GM10266 (cell line): ENCODE data around the gene TNS1.

ENCODE experiments used
- DNase-seq: peaks from one replicate; pipeline ENCODE4 v3.0.0; 2012; ENCODE audit errors: extremely low spot score
- TF ChIP-seq, protein P1 (sequence below): IDR thresholded peaks from 2 replicates; pipeline ENCODE4 v1.5.1; 2012; ENCODE audit warnings: mild to moderate bottlenecking, low read depth; ENCODE audit not compliant: control insufficient read depth, insufficient read depth; ENCODE audit errors: missing control alignments

TNS1 gene

DNA sequence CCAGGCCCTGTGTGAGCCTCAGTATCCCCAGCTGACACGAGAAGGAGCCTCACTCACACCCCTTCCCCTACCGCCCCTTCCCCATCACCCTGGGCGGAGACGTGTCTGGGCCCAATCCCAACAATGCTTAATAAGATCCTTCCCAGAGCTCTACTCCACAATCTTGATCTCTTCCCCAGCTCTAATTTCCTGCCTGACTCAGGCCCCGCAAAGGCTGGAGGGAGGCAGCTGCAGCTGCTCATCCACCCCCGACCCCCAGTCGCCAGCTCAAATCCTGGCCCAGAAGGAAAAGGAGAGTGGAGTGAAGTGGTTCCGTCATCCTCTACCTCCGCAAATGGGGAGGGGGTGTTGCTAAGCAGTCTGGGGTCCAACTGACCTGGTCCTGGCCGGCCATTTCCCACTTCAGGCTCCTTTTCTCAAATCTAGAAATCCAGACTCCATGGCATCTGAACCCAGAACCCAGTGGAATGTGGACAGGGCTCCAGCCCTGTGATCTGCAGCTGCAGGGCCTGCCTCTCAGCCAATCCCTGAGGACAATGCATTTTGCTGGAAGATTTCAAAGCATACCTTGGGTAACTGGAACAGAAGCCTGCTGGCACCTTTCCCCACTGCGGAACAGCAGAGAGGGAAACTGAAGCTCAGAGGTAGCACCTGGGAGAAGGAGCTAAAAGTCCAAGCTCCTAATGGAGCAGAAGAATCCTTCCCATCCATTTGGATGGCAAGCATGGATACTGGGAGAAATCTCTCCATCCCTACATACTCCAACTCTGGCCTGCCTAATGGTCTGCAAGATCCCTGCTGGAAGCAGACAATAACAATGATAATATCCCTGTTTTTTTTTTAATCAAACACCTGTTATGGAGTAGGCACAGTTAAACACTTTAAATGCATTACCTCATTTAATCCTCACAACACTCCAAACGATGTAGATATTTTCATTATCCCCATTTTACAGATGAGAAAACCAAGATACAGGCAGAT, 5.6 kb upstream of the TNS1 start:
- TF ChIP-seq, protein P1, sequence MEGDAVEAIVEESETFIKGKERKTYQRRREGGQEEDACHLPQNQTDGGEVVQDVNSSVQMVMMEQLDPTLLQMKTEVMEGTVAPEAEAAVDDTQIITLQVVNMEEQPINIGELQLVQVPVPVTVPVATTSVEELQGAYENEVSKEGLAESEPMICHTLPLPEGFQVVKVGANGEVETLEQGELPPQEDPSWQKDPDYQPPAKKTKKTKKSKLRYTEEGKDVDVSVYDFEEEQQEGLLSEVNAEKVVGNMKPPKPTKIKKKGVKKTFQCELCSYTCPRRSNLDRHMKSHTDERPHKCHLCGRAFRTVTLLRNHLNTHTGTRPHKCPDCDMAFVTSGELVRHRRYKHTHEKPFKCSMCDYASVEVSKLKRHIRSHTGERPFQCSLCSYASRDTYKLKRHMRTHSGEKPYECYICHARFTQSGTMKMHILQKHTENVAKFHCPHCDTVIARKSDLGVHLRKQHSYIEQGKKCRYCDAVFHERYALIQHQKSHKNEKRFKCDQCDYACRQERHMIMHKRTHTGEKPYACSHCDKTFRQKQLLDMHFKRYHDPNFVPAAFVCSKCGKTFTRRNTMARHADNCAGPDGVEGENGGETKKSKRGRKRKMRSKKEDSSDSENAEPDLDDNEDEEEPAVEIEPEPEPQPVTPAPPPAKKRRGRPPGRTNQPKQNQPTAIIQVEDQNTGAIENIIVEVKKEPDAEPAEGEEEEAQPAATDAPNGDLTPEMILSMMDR, result no peak
- DNase-seq, result no peak

DNA sequence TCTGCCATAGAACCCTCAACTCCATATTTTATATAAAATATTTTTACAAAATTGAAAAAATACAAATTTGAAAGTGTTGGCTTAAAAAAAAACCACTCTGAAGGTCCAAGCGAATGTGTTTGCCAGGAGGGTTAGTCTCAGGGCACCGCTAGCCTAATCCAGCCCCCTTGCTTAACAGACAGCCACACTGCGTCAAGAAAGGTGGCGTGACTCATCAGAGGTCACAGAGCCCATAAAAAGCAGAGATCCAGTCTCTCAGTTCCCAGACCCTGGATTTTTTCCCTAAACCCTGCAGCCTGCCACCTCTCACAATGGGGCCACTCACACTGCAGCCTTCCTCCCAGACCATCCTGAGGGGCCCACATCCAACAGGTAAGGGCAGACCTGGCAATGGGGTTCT, 3.9 kb upstream of the TNS1 start:
- DNase-seq, result no peak
- TF ChIP-seq, protein P1, result no peak

DNA sequence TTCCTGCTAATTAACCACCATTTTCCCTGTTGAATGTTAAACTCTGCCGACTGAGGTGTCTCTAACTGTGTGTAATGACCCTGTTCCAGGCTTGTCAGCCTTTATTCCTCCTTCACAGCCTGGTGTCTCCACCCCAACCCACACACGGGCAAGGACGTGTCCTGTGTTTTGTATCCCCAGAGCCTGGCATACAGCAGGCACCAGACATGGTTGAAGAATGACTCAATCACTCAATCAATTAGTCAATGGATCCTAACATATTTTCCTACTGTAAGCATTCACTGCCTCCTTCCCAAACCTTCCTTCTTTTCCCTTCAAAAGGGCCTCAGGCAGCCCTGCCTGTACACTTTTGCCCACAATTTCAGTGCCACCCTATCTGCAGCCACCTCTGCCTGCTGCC, 2.7 kb upstream of the TNS1 start:
- TF ChIP-seq, protein P1, result no peak
- no peak for DNase-seq

DNA sequence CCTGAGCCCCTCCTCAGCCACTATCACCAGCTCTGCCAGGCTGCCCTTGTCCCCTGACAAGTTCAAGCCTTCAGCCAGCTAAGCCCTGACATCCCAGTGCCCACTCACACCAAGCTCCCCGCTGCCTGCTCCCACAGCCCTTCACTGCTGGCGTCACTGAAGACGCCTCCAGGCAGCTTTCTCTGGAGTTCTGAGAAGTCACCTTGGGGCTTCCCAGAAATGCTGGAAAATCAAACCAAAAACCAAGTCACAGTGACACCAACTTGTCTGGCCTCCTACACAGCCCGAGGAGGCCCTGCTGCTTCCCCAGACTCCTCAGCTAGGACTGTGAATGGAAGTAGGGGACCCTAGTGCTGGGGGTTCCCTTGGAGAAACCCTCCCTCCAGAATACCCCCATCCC, 2.2 kb upstream of the TNS1 start:
- TF ChIP-seq, protein P1, result no peak
- DNase-seq, result no peak

DNA sequence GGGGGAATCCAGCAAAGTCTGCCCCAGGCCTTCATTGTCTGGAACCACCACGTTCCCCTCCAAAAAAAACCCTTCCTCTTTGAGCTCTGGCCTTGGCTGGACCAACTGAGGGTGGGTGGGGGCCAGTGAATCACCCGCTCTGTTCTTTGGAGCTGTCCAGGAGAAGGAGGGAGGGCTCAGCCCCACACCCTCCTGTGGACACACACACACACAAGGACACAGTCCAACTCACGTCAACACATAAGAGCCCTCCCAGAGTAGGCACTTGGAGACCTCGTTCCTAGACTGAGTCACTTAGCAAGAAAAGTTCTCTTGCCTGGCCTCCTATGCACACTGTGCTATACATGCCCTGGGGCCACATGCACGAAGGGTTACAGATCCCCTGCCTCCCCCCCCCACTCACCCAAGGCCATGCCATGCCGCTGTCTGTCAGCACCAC, 1.2 kb upstream of the TNS1 start:
- no peak for DNase-seq

DNA sequence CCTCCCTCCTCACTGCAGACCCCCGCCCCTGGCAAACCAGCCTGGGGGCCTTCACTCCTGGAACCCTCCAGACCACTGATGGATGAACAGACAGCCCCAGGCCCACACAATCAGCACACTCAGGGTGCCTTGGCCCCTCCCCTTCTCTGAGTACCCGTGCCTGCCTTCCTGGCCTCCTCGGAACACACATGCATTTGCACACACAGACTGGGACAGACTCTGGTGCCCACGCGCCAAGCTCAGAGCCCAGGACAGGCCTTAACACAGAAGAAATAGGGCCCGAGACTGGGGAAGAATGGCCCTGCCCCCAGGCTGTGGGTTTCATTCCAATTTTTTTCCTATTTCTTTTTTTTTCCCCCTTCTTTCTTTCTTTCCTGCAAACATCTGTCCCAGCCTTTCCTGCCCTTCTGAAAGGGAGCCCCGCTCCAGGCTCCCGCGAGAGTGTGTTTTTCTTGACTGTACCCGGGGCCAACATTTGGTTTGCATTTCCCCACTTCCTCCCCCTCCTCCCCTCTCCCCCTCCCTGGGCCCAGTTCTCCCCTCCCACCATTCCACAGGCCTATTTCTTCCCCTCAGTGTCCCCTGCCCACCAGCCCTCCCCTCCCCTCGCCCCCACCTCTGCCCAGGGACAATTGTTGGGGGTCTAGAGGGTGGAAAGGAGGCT, 618 bp upstream of the TNS1 start:
- TF ChIP-seq, protein P1, result no peak
- DNase-seq, result no peak

More for the DNA sequence above, 1.2 kb upstream of the TNS1 start:
- TF ChIP-seq, protein P1, result no peak
